Panc1 (cell line): Measurements from ENCODE around the gene NANOS2.

Experiments used
- POLR2AphosphoS5 ChIP-seq: IDR thresholded peaks from 2 replicates; pipeline ENCODE4 v1.6.1; 2012; ENCODE audit warnings: mild to moderate bottlenecking, low read depth, low read length, moderate library complexity
- TCF7L2 ChIP-seq: IDR thresholded peaks from 2 replicates; pipeline ENCODE4 v1.6.1; 2011; ENCODE audit warnings: mild to moderate bottlenecking, low read depth, low read length, inconsistent platforms
- TF ChIP-seq, protein P1 (sequence below): fragments of 450-650 bp; IDR thresholded peaks from 2 replicates; pipeline ENCODE4 v1.5.1; 2017; ENCODE audit warnings: mild to moderate bottlenecking
- TF ChIP-seq, protein P2 (sequence below), 2 experiments: IDR thresholded peaks; 2 replicates each; pipeline ENCODE4 v1.6.1; 2011 to 2012; ENCODE audit warnings: low read depth in 2 of 2, control low read depth in 1 of 2, low read length in 1 of 2, mild to moderate bottlenecking in 1 of 2, moderate library complexity in 1 of 2; ENCODE audit not compliant: insufficient read depth in 1 of 2

DNA sequence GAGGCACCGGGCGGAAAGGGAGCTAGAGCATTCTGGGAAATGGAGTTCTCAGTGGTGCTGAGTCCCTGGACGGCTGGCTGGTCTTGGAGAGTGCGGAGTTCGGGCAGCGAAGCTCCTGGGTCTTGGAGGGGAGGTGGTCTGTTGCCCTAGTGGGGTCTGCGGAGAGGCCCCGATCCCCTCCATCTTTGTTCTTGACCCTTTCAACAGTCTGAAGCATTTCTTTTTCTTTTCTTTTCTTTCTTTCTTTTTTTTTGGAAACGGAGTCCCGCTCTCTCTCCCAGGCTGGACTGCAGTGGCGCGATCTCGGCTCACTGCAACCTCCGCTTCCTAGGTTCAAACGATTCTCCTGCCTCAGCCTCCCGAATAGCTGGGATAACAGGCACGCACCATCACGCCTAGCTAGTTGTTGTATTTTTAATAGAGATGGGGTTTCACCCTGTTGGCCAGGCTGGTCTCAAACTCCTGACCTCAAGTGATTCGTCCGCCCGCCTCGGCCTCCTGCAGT lies 51.2 kb downstream of the NANOS2 start:
- TF ChIP-seq, protein P1, sequence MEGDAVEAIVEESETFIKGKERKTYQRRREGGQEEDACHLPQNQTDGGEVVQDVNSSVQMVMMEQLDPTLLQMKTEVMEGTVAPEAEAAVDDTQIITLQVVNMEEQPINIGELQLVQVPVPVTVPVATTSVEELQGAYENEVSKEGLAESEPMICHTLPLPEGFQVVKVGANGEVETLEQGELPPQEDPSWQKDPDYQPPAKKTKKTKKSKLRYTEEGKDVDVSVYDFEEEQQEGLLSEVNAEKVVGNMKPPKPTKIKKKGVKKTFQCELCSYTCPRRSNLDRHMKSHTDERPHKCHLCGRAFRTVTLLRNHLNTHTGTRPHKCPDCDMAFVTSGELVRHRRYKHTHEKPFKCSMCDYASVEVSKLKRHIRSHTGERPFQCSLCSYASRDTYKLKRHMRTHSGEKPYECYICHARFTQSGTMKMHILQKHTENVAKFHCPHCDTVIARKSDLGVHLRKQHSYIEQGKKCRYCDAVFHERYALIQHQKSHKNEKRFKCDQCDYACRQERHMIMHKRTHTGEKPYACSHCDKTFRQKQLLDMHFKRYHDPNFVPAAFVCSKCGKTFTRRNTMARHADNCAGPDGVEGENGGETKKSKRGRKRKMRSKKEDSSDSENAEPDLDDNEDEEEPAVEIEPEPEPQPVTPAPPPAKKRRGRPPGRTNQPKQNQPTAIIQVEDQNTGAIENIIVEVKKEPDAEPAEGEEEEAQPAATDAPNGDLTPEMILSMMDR, result no peak
- no peak for TF ChIP-seq POLR2AphosphoS5
- no peak for TF ChIP-seq TCF7L2
- TF ChIP-seq, protein P2, sequence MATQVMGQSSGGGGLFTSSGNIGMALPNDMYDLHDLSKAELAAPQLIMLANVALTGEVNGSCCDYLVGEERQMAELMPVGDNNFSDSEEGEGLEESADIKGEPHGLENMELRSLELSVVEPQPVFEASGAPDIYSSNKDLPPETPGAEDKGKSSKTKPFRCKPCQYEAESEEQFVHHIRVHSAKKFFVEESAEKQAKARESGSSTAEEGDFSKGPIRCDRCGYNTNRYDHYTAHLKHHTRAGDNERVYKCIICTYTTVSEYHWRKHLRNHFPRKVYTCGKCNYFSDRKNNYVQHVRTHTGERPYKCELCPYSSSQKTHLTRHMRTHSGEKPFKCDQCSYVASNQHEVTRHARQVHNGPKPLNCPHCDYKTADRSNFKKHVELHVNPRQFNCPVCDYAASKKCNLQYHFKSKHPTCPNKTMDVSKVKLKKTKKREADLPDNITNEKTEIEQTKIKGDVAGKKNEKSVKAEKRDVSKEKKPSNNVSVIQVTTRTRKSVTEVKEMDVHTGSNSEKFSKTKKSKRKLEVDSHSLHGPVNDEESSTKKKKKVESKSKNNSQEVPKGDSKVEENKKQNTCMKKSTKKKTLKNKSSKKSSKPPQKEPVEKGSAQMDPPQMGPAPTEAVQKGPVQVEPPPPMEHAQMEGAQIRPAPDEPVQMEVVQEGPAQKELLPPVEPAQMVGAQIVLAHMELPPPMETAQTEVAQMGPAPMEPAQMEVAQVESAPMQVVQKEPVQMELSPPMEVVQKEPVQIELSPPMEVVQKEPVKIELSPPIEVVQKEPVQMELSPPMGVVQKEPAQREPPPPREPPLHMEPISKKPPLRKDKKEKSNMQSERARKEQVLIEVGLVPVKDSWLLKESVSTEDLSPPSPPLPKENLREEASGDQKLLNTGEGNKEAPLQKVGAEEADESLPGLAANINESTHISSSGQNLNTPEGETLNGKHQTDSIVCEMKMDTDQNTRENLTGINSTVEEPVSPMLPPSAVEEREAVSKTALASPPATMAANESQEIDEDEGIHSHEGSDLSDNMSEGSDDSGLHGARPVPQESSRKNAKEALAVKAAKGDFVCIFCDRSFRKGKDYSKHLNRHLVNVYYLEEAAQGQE (IDR thresholded peaks at IDR 0.05; ENCODE audit: insufficient read depth in 1 of 2, low read depth in 2 of 2, low read length in 1 of 2), result no peak
